ENCODE data around the gene RNF150. TPM values are rescaled to one million over a fixed set of nuclear protein-coding genes. Genes with fewer than 3 reads are reported as not detected.

RNF150 gene
- total RNA-seq (2022) = 0.14 and 0.42 TPM in 2 replicates
- Bru-seq, nascent RNA = percentile 9 among the genes with signal in this experiment
- percentile 9 among the genes with signal in this experiment for BruChase-seq, experiment 1, labeled RNA remaining after a 2-hour chase
- percentile 9 among the genes with signal in this experiment for BruChase-seq, experiment 2, labeled RNA remaining after a 6-hour chase
- long read RNA-seq = 0 reads

GRCh38 chr4:141133146-141133998 lies at the start of gene RNF150:
TSS of gene RNF150 (minus strand) at chr4:141133469.
- H3K9me3 ChIP-seq = no peaks in the 10 kb centered on the region
- H3K4me3 ChIP-seq (ENCODE audit: low read depth, low read length) = peak within 1 kb of the TSS; percentile 33
- no peaks in the 10 kb centered on the region for H3K36me3 ChIP-seq (ENCODE audit: control insufficient read depth, insufficient read depth, low read length)
- Mint-ChIP-seq H3K9me3 (ENCODE audit: unreplicated experiment) (no peaks in the 10 kb centered on the region), H3K4me3 (ENCODE audit: unreplicated experiment) (peak within 1 kb of the TSS; percentile 82), H3K36me3 (ENCODE audit: insufficient read depth, unreplicated experiment) (no peaks in the 10 kb centered on the region), H3K4me1 (ENCODE audit: low read depth, unreplicated experiment) (no peaks in the 10 kb centered on the region), H3K27me3 (ENCODE audit: insufficient read depth, unreplicated experiment) (peaks cover 17% of the 10 kb centered on the region), H3K27ac (ENCODE audit: unreplicated experiment) (no peak within 1 kb of the TSS)
- intact Hi-C loops (cut with micrococcal nuclease; ENCODE audit: unreplicated experiment) = loop anchor here (1.0 to 5.0 kb wide), 3 partner anchors 136 to 272 kb away; no protein-coding TSS in a partner anchor
- no peaks in the 10 kb centered on the region for H3K4me1 ChIP-seq
- peak; percentile 53 to 62 for DNase-seq
- TF ChIP-seq, protein P1, sequence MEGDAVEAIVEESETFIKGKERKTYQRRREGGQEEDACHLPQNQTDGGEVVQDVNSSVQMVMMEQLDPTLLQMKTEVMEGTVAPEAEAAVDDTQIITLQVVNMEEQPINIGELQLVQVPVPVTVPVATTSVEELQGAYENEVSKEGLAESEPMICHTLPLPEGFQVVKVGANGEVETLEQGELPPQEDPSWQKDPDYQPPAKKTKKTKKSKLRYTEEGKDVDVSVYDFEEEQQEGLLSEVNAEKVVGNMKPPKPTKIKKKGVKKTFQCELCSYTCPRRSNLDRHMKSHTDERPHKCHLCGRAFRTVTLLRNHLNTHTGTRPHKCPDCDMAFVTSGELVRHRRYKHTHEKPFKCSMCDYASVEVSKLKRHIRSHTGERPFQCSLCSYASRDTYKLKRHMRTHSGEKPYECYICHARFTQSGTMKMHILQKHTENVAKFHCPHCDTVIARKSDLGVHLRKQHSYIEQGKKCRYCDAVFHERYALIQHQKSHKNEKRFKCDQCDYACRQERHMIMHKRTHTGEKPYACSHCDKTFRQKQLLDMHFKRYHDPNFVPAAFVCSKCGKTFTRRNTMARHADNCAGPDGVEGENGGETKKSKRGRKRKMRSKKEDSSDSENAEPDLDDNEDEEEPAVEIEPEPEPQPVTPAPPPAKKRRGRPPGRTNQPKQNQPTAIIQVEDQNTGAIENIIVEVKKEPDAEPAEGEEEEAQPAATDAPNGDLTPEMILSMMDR (IDR thresholded peaks at IDR 0.05; ENCODE audit: insufficient read depth in 1 of 2, low read depth in 1 of 2, low read length in 1 of 2, severe bottlenecking in 1 of 2, unreplicated experiment in 1 of 2) = peak; percentile 49 to 58
- BruUV-seq (replicated peaks) = no TSS peak
- ChIA-PET POLR2A (no interaction called here), CTCF (interaction anchor here (0.5 to 1.1 kb wide), 5 partner anchors 191 to 1434 kb away, joined by 3 to 5 read pairs (median 3); no protein-coding TSS in a partner anchor)
- H3K27me3 ChIP-seq (replicated peaks; ENCODE audit: control insufficient read depth, insufficient read depth, low read length) = no peaks in the 10 kb centered on the region; the same call in 1 of the 2 replicates

DNA sequence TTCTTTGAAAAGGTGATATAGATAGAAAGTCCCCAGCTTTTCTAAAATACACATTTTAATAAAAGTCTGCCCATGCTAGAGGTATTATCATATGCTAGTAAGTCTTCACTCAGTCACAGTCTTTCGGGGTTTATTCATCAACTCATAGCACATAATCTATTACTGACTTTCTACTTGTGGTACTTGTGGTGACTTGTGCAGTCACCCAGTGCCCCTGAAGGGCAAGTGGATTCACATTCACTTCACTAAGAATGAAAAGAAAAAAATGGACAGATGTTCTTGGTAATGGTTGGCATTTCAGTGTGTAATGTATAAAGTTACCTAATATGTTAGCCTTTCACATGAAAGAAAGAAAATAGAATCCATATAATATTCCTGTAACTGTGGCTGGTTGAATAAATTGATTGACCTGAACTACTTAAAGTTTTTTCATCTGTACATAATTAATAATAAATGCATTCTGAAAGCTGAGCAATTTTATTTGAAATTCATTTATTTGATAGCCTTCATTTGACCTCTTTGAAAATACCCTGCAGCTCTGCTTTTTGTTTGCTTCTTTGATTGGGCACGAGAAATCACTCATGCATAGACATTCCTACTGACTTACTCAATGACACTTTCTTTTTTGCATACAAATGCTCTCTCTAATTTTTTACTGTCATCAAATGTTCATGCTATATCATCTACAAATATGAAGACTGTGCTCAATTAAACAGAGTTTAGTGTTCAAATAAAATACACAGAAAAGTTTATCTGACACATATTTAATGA lies 47.9 kb upstream of the RNF150 start:
- DNase-seq = no peak
- H3K9me3 Mint-ChIP-seq (ENCODE audit: unreplicated experiment) = no peaks in the 10 kb centered on the region
- H3K4me3 ChIP-seq (ENCODE audit: low read depth, low read length) = no peak overlapping the region
- intact Hi-C loops (cut with micrococcal nuclease; ENCODE audit: unreplicated experiment) = no loop called here
- TF ChIP-seq, protein P1 (IDR thresholded peaks at IDR 0.05; ENCODE audit: insufficient read depth in 1 of 2, low read depth in 1 of 2, low read length in 1 of 2, severe bottlenecking in 1 of 2, unreplicated experiment in 1 of 2) = no peak
- no peaks in the 10 kb centered on the region for H3K27me3 ChIP-seq (replicated peaks; ENCODE audit: control insufficient read depth, insufficient read depth, low read length)
- POLR2A ChIA-PET = no interaction called here
- no peaks in the 10 kb centered on the region for H3K4me1 Mint-ChIP-seq (ENCODE audit: low read depth, unreplicated experiment)
- peaks cover 2% of the 10 kb centered on the region for H3K27me3 Mint-ChIP-seq (ENCODE audit: insufficient read depth, unreplicated experiment)
- no peaks in the 10 kb centered on the region for H3K9me3 ChIP-seq
- no peaks in the 10 kb centered on the region for H3K36me3 ChIP-seq (ENCODE audit: control insufficient read depth, insufficient read depth, low read length)
- H3K4me1 ChIP-seq = no peaks in the 10 kb centered on the region
- no TSS peak for BruUV-seq (replicated peaks)
- CTCF ChIA-PET = no interaction called here
- no peaks in the 10 kb centered on the region for H3K36me3 Mint-ChIP-seq (ENCODE audit: insufficient read depth, unreplicated experiment)
- H3K27ac Mint-ChIP-seq (ENCODE audit: unreplicated experiment) = no peak overlapping the region
- H3K4me3 Mint-ChIP-seq (ENCODE audit: unreplicated experiment) = no peak overlapping the region

All from Caco-2 (cell line).